Peyer's patch (tissue), 4 donors: Measurements from ENCODE around the gene TMEM184C. TPM values are rescaled to one million over a fixed set of nuclear protein-coding genes. Genes with fewer than 3 reads are reported as not detected.

Experiments used
- DNase-seq, 3 donors: peaks; one replicate each; pipeline ENCODE4 v3.0.0-alpha.2; 2017 to 2019
- H3K27ac ChIP-seq, 4 donors: fragments of 200-600 bp; sonication (generic); one replicate each; pipeline ENCODE4 v1.5.1; 2016 to 2019
- H3K27me3 ChIP-seq, 2 donors: fragments of 200-600 bp; sonication (generic); one replicate each; pipeline ENCODE4 v1.5.1; 2019
- H3K36me3 ChIP-seq, 3 donors: fragments of 200-600 bp; sonication (generic); one replicate each; pipeline ENCODE4 v1.5.1; 2016 to 2019
- H3K4me1 ChIP-seq, 4 donors: fragments of 200-600 bp; sonication (generic); one replicate each; pipeline ENCODE4 v1.5.1; 2016 to 2019
- H3K4me3 ChIP-seq, 4 donors: fragments of 200-600 bp; sonication (generic); 1 replicate in 3 of 4; 2 replicates in 1 of 4; pipeline ENCODE4 v1.5.1; 2016 to 2019; ENCODE audit warnings: mild to moderate bottlenecking in 1 of 4
- H3K9me3 ChIP-seq, 4 donors: fragments of 200-600 bp; sonication (generic); one replicate each; pipeline ENCODE4 v1.5.1; 2016 to 2019; ENCODE audit warnings: mild to moderate bottlenecking in 1 of 4
- CTCF ChIP-seq, 6 experiments: fragments of 450-650 bp in 4 of 6; fragments of 200-600 bp in 2 of 6; sonication (generic) in 1 of 6; IDR thresholded peaks; one replicate each; pipeline ENCODE4 v1.5.1; 2017 to 2019; ENCODE audit warnings: antibody characterized with exemption in 6 of 6, mild to moderate bottlenecking in 3 of 6, moderate library complexity in 1 of 6
- POLR2A ChIP-seq, 2 donors: fragments of 450-650 bp; IDR thresholded peaks; one replicate each; pipeline ENCODE4 v1.5.1; 2017; ENCODE audit warnings: antibody characterized with exemption in 2 of 2, mild to moderate bottlenecking in 2 of 2, moderate library complexity in 2 of 2
- total RNA-seq, 4 donors: library from RNA; depleted of rRNA; stranded (reverse); fragments of >200 nt; gene quantifications; one replicate each; pipeline ENCODE4 v1.1.0, GENCODE V29; 2016

The TMEM184C gene
- total RNA-seq, 4 donors from 2014 or later: 23.7 to 38.0 (median 27.9) TPM

DNA sequence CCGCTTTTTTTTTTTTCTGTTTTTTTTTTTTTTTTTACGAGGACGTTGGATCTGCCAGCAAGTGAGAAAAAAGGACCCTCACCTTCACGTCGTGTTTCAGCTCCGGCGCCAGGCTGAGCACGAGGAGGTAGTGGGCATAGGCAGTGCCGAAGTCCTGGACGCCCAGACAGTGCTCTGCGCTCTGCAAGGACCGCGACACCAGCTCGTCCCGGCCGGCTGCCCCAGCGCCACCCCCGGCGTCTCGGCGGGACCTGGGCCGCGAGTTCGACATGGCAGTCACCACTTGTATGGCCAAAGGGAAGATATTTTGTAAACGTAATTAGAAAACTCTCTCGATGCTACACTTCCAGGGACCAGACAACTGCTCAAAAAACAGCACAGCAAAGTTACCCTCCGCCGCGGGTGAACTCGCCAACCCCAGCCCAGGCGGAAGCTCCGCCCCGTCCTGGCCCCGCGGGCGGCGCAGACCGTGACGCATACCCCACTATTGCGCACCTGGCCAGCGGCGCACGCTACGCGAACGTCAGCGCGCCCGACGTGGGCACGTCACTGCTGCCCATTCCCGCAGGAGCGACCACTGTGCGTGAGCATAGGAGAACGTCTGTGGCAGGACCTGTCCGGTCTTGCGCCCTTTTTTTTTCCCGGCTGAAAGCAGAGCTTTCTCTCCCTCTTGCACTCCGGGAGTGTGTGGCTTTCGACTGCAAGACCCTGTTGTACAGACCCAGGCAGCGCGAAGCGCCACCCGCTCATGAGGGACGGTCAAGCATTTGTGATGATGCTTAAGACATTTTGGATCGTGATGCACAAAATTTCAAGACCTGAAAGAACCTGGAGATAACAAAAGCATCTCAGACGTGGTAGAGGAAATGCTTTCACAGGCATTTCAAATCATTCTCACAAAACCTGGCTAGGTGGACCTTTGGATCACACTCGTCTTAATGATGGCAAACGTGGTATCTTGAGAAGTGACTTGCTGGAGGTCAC lies 66.8 kb downstream of the TMEM184C start, which contains the start of gene PRMT9:
TSS of gene PRMT9 (minus strand) at position 447 of the 984 bp plus-strand sequence. CDS start at position 271, 176 bp downstream.
- DNase-seq: peak; percentile 88 to 95 (median 92)
- peaks cover 0 to 8% (median 0%) of the 10 kb centered on the region in 4 donors for H3K4me1 ChIP-seq
- H3K27me3 ChIP-seq: no peaks in the 10 kb centered on the region
- H3K4me3 ChIP-seq: peak within 1 kb of the TSS; percentile 65 to 80 (median 76)
- peak within 1 kb of the TSS; percentile 80 to 87 (median 86) for H3K27ac ChIP-seq
- no peaks in the 10 kb centered on the region for H3K9me3 ChIP-seq
- peak; percentile 43 to 63 for TF ChIP-seq POLR2A (IDR thresholded peaks at IDR 0.05)
- no peak for TF ChIP-seq CTCF (IDR thresholded peaks at IDR 0.05)
- peaks cover 0 to 4% (median 0%) of the 10 kb centered on the region in 3 donors for H3K36me3 ChIP-seq

- H3K27me3 ChIP-seq: no peaks in the 10 kb centered on the region
- DNase-seq: no peak
- H3K4me1 ChIP-seq: no peaks in the 10 kb centered on the region
- no peaks in the 10 kb centered on the region for H3K36me3 ChIP-seq
- no peak overlapping the region for H3K27ac ChIP-seq
- TF ChIP-seq POLR2A (IDR thresholded peaks at IDR 0.05) (no peak), CTCF (IDR thresholded peaks at IDR 0.05) (no peak)
- H3K9me3 ChIP-seq: no peaks in the 10 kb centered on the region
- no peak overlapping the region for H3K4me3 ChIP-seq
These were observed 71.9 kb downstream of the TMEM184C start for GRCh38 chr4:147689067-147689466.

- Histone ChIP-seq H3K27me3 (no peaks in the 10 kb centered on the region), H3K4me3 (no peak overlapping the region), H3K9me3 (no peaks in the 10 kb centered on the region), H3K36me3 (no peaks in the 10 kb centered on the region), H3K27ac (no peak overlapping the region), H3K4me1 (no peaks in the 10 kb centered on the region)
- TF ChIP-seq CTCF (IDR thresholded peaks at IDR 0.05): no peak
- no peak for TF ChIP-seq POLR2A (IDR thresholded peaks at IDR 0.05)
- no peak for DNase-seq
These were observed 74.6 kb downstream of the TMEM184C start for GRCh38 chr4:147691820-147692219.

GRCh38 chr4:147693218-147693617 lies 76.0 kb downstream of the TMEM184C start:
- no peak for DNase-seq

GRCh38 chr4:147696866-147697265 lies 79.7 kb downstream of the TMEM184C start:
- TF ChIP-seq POLR2A (IDR thresholded peaks at IDR 0.05) (no peak), CTCF (IDR thresholded peaks at IDR 0.05) (no peak)
- DNase-seq: no peak
- H3K4me3 ChIP-seq: no peak overlapping the region

More at GRCh38 chr4:147693218-147693617, 76.0 kb downstream of the TMEM184C start:
- Histone ChIP-seq H3K9me3 (no peaks in the 10 kb centered on the region), H3K4me3 (no peak overlapping the region), H3K4me1 (no peaks in the 10 kb centered on the region), H3K27ac (no peak overlapping the region), H3K36me3 (no peaks in the 10 kb centered on the region), H3K27me3 (no peaks in the 10 kb centered on the region)
- TF ChIP-seq CTCF (IDR thresholded peaks at IDR 0.05): no peak
- TF ChIP-seq POLR2A (IDR thresholded peaks at IDR 0.05): no peak

More at GRCh38 chr4:147696866-147697265, 79.7 kb downstream of the TMEM184C start:
- Histone ChIP-seq H3K27me3 (no peaks in the 10 kb centered on the region), H3K9me3 (no peaks in the 10 kb centered on the region), H3K36me3 (no peaks in the 10 kb centered on the region), H3K4me1 (no peaks in the 10 kb centered on the region), H3K27ac (no peak overlapping the region)
